Ureter (tissue), 1 donor: ENCODE measurements around the gene ARFGEF2. TPM values are rescaled to one million over a fixed set of nuclear protein-coding genes. Genes with fewer than 3 reads are reported as not detected.
"Not testable (repeated sequence)": the region's sequence is repeated elsewhere in the genome, so short reads cannot be mapped to it uniquely, and the experiment has no call there.

Source experiments
- DNase-seq: peaks from one replicate; pipeline ENCODE4 v3.0.0-alpha.2; 2020; ENCODE audit warnings: low spot score
- total RNA-seq: library from RNA; stranded (reverse); gene quantifications from one replicate; pipeline ENCODE4 v1.2.4, GENCODE V29; 2023
- donor health status: DM: yes; HTN: yes; CAD: no.

The ARFGEF2 gene
- total RNA-seq, 1 donor from 2014 or later: 52.1 TPM

GRCh38 chr20:48928832-48929725 lies 7.6 kb downstream of the ARFGEF2 start:
- DNase-seq: no peak

GRCh38 chr20:48930035-48930434 lies 8.5 kb downstream of the ARFGEF2 start:
- DNase-seq: no peak

- DNase-seq: no peak
Measured at GRCh38 chr20:48930878-48931277, 9.4 kb downstream of the ARFGEF2 start.

GRCh38 chr20:48931527-48932374 lies 10.2 kb downstream of the ARFGEF2 start:
- DNase-seq: no peak

- no peak for DNase-seq
Measured at GRCh38 chr20:48932375-48932941, 10.9 kb downstream of the ARFGEF2 start.

GRCh38 chr20:48933017-48933766 lies 11.7 kb downstream of the ARFGEF2 start:
- DNase-seq: no peak

- not testable (repeated sequence) for DNase-seq
Measured at GRCh38 chr20:48934273-48934877, 12.9 kb downstream of the ARFGEF2 start.

- not testable (repeated sequence) for DNase-seq
Measured at GRCh38 chr20:48934966-48935365, 13.5 kb downstream of the ARFGEF2 start.

- not testable (repeated sequence) for DNase-seq
Measured at GRCh38 chr20:48936178-48936577, 14.7 kb downstream of the ARFGEF2 start.

GRCh38 chr20:48937674-48938073 lies 16.2 kb downstream of the ARFGEF2 start:
- no peak for DNase-seq

- no peak for DNase-seq
Measured at GRCh38 chr20:48938670-48939069, 17.2 kb downstream of the ARFGEF2 start.

- no peak for DNase-seq
Measured at GRCh38 chr20:48940170-48940569, 18.7 kb downstream of the ARFGEF2 start.

GRCh38 chr20:48941467-48941866 lies 20.0 kb downstream of the ARFGEF2 start:
- DNase-seq: no peak

GRCh38 chr20:48942730-48943129 lies 21.2 kb downstream of the ARFGEF2 start:
- DNase-seq: no peak

GRCh38 chr20:48944663-48945297 lies 23.3 kb downstream of the ARFGEF2 start:
- DNase-seq: no peak

- DNase-seq: peak; percentile 87
Measured at GRCh38 chr20:48945840-48946514, 24.5 kb downstream of the ARFGEF2 start.

GRCh38 chr20:48948612-48949011 lies 27.1 kb downstream of the ARFGEF2 start:
- DNase-seq: no peak

- DNase-seq: no peak
Measured at GRCh38 chr20:48949304-48950170, 28.0 kb downstream of the ARFGEF2 start.

- no peak for DNase-seq
Measured at GRCh38 chr20:48951041-48951440, 29.5 kb downstream of the ARFGEF2 start.
